ENCODE data around the gene RFC4.

DNA sequence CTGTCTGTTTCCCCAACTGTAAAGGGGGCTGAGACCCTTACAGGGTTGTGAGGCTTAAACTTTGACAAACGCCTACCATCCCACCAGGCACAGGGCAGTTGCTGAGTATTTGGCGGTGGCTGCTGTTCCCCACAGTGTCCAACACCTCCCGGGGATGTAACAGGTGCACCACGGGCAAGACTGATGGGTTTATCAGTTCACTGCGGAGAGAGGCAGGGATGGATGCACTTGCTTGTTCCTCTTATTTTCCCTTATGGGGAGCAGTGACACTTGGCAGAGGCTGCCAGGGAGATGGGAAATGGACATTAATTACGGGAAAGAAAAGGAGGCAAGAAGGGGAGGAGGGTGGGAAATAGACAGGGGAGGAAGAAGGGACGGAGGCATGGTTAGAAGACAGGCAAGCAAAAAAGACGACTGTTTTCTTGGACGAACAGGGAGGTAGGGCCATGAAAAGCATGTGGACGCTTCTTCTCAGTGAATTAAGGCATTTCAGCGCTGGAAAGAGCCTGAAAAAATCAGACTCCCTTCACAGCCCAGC, 19.7 kb upstream of the RFC4 start:
- TF ChIP-seq, protein P1, sequence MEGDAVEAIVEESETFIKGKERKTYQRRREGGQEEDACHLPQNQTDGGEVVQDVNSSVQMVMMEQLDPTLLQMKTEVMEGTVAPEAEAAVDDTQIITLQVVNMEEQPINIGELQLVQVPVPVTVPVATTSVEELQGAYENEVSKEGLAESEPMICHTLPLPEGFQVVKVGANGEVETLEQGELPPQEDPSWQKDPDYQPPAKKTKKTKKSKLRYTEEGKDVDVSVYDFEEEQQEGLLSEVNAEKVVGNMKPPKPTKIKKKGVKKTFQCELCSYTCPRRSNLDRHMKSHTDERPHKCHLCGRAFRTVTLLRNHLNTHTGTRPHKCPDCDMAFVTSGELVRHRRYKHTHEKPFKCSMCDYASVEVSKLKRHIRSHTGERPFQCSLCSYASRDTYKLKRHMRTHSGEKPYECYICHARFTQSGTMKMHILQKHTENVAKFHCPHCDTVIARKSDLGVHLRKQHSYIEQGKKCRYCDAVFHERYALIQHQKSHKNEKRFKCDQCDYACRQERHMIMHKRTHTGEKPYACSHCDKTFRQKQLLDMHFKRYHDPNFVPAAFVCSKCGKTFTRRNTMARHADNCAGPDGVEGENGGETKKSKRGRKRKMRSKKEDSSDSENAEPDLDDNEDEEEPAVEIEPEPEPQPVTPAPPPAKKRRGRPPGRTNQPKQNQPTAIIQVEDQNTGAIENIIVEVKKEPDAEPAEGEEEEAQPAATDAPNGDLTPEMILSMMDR (IDR thresholded peaks at IDR 0.05; ENCODE audit: poor library complexity), result no peak
- no peak for TF ChIP-seq EZH2 (IDR thresholded peaks at IDR 0.05; ENCODE audit: borderline replicate concordance)
